Measurements from ENCODE around the gene GPR25.

The GPR25 gene

DNA sequence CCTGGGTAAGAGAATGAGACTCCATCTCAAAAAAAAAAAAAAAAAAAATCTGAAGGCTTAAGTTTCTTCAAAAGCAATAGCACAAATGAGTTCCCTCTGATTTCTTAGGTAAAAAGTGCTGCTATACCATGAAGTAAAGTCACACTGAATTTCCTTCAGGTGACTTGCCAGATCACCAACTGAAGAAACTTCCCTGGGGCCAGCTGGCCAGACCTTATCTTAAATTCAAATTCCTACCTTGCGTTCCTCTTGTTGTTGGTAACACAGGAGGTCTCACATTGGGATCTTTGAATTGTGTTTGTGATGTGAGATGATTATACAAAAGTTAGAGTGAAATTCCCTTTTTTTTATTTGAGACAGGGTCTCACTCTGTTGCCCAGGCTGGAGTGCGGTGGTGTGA, 33.7 kb downstream of the GPR25 start:
- Histone ChIP-seq H3K4me3 (ENCODE audit: low read depth, low read length) (no peak overlapping the region), H3K4me1 (ENCODE audit: control insufficient read depth, insufficient read depth, low read length) (no peaks in the 10 kb centered on the region; the same call in 1 of the 2 replicates), H3K27ac (ENCODE audit: extremely low read depth, low read depth, low read length) (no peak overlapping the region), H3K9me3 (ENCODE audit: control insufficient read depth, insufficient read depth, low read depth, low read length) (no peaks in the 10 kb centered on the region), H3K36me3 (ENCODE audit: control insufficient read depth in 2 of 2, insufficient read depth in 1 of 2, low read length in 2 of 2) (peaks cover 0 to 44% of the 10 kb centered on the region in 2 experiments; a peak in 1 of 3 replicates)
- POLR2A ChIA-PET: no interaction called here
- TF ChIP-seq OSR2 (tag by site-specific recombination; IDR thresholded peaks at IDR 0.05): no peak
- TF ChIP-seq, protein P1, sequence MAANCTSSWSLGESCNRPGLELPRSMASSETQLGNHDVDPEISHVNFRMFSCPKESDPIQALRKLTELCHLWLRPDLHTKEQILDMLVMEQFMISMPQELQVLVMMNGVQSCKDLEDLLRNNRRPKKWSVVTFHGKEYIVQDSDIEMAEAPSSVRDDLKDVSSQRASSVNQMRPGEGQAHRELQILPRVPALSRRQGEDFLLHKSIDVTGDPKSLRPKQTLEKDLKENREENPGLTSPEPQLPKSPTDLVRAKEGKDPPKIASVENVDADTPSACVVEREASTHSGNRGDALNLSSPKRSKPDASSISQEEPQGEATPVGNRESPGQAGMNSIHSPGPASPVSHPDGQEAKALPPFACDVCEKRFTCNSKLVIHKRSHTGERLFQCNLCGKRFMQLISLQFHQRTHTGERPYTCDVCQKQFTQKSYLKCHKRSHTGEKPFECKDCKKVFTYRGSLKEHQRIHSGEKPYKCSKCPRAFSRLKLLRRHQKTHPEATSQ (tag by site-specific recombination; IDR thresholded peaks at IDR 0.05): no peak
- TF ChIP-seq ZNF121 (tag by site-specific recombination; IDR thresholded peaks at IDR 0.05): peak; percentile 44; the same call in 1 of the 2 replicates
- CTCF ChIA-PET: no interaction called here

DNA sequence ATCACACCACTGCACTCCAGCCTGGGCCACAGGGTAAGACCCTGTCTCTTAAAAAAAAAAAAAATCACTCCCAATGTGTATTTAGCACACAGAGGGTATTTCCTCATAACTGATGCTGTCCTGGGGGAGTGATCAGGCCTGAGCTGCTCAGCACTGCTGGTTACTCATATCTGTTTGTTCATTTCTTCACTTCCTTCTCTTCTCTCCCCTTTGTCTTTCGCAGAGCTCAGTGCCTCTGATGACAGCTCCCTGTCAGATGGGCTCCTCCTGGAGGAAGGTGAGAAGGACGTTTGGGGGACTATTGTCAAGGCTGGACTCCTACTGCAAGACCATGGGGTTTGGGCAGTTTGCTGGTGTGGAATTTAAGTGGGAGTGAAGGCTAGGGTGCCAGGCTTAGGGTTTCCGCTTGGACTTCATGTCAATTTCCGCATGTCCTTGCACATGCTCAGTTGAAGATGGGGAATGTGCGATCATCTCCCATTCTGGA, 34.9 kb downstream of the GPR25 start:
- ChIA-PET CTCF (interaction anchor here (0.6 to 0.7 kb wide), 3 partner anchors 16 to 528 kb away, joined by 3 to 4 read pairs (median 3); no protein-coding TSS in a partner anchor), POLR2A (no interaction called here)
- no peaks in the 10 kb centered on the region for H3K9me3 ChIP-seq (ENCODE audit: control insufficient read depth, insufficient read depth, low read depth, low read length)
- H3K4me3 ChIP-seq (ENCODE audit: low read depth, low read length): no peak overlapping the region
- TF ChIP-seq ZNF404 (tag by site-specific recombination; IDR thresholded peaks at IDR 0.05) (no peak), ZNF155 (tag by site-specific recombination; IDR thresholded peaks at IDR 0.05) (no peak), ZNF223 (tag by site-specific recombination; IDR thresholded peaks at IDR 0.05) (no peak), TRIM28 (IDR thresholded peaks at IDR 0.05; ENCODE audit: borderline replicate concordance, low read length) (no peak), SP2 (tag by site-specific recombination; IDR thresholded peaks at IDR 0.05) (no peak), ZSCAN18 (tag by site-specific recombination; IDR thresholded peaks at IDR 0.05) (no peak), YY1 (tag by site-specific recombination; IDR thresholded peaks at IDR 0.05) (no peak), ZNF157 (tag by site-specific recombination; IDR thresholded peaks at IDR 0.05) (no peak), ZNF580 (tag by site-specific recombination; IDR thresholded peaks at IDR 0.05) (no peak), HIC1 (tag by site-specific recombination; IDR thresholded peaks at IDR 0.05) (no peak), ZNF433 (tag by site-specific recombination; IDR thresholded peaks at IDR 0.05; ENCODE audit: low read depth) (no peak), ZBTB20 (tag by site-specific recombination; IDR thresholded peaks at IDR 0.05) (no peak), ZBTB1 (tag by site-specific recombination; IDR thresholded peaks at IDR 0.05) (no peak), ZNF561 (tag by site-specific recombination; IDR thresholded peaks at IDR 0.05; ENCODE audit: borderline replicate concordance) (no peak), ZNF175 (tag by site-specific recombination; IDR thresholded peaks at IDR 0.05) (no peak)
- H3K36me3 ChIP-seq (ENCODE audit: control insufficient read depth in 2 of 2, insufficient read depth in 1 of 2, low read length in 2 of 2): peaks cover 0 to 40% of the 10 kb centered on the region in 2 experiments; a peak in 1 of 3 replicates
- H3K4me1 ChIP-seq (ENCODE audit: control insufficient read depth, insufficient read depth, low read length): no peaks in the 10 kb centered on the region; the same call in 1 of the 2 replicates
- H3K27ac ChIP-seq (ENCODE audit: extremely low read depth, low read depth, low read length): no peak overlapping the region
